M059J (cell line): ENCODE results near the gene PREB. TPM values are rescaled to one million over a fixed set of nuclear protein-coding genes. Genes with fewer than 3 reads are reported as not detected.

ENCODE experiments used
- DNase-seq: peaks from one replicate; pipeline ENCODE4 v3.0.0-alpha.2; 2012; ENCODE audit warnings: low read depth
- total RNA-seq: library from RNA; depleted of rRNA; stranded (reverse); fragments of >200 nt; shearing (Covaris generic); gene quantifications from 2 replicates; pipeline ENCODE4 v1.2.3, GENCODE V29; 2014; rRNA removed

The PREB gene
- total RNA-seq, 1 experiment from 2014 or later, result 64.9 TPM

GRCh38 chr2:27083410-27084296 lies 50.8 kb downstream of the PREB start:
- no peak for DNase-seq

DNA sequence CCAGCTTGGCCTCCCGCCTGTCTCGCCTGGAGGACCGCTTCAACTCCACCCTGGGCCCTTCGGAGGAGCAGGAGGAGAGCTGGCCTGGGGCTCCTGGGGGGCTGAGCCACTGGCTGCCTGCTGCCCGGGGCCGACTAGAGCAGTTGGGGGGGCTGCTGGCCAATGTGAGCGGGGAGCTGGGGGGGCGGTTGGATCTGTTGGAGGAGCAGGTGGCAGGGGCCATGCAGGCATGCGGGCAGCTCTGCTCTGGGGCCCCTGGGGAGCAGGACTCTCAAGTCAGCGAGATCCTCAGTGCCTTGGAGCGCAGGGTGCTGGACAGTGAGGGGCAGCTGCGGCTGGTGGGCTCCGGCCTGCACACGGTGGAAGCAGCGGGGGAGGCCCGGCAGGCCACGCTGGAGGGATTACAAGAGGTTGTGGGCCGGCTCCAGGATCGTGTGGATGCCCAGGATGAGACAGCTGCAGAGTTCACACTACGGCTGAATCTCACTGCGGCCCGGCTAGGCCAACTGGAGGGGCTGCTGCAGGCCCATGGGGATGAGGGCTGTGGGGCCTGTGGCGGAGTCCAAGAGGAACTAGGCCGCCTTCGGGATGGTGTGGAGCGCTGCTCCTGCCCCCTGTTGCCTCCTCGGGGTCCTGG lies 51.5 kb downstream of the PREB start:
- no peak for DNase-seq

DNA sequence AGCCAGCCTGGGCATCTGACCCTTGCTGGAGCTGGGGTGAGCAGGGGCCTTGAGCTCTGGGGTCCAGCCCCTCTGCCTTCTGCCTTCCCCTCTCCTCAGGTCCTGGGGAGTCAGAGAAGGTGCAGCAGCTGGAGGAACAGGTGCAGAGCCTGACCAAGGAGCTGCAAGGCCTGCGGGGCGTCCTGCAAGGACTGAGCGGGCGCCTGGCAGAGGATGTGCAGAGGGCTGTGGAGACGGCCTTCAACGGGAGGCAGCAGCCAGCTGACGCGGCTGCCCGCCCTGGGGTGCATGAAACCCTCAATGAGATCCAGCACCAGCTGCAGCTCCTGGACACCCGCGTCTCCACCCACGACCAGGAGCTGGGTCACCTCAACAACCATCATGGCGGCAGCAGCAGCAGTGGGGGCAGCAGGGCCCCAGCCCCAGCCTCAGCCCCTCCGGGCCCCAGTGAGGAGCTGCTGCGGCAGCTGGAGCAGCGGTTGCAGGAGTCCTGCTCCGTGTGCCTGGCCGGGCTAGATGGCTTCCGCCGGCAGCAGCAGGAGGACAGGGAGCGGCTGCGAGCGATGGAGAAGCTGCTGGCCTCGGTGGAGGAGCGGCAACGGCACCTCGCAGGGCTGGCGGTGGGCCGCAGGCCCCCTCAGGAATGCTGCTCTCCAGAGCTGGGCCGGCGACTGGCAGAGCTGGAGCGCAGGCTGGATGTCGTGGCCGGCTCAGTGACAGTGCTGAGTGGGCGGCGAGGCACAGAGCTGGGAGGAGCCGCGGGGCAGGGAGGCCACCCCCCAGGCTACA lies 52.3 kb downstream of the PREB start:
- DNase-seq, result no peak

Other genes with a start within 250 kb of the PREB start
- gene MAPRE3, start 164.0 kb downstream of the PREB start, total RNA-seq, result 0.57 and 7.1 TPM in 2 replicates
- 88.6 and 98.5 TPM in 2 replicates for gene TMEM214, start 101.7 kb downstream of the PREB start, total RNA-seq
- gene AGBL5, start 83.0 kb downstream of the PREB start, total RNA-seq, result 25.8 and 26.0 TPM in 2 replicates
- 247 and 491 TPM in 2 replicates for gene OST4, start 63.0 kb downstream of the PREB start, total RNA-seq
- gene EMILIN1, start 56.0 kb downstream of the PREB start, total RNA-seq, result 0.17 TPM in 1 of 2 replicates, not detected in the other
- gene KHK, start 47.9 kb downstream of the PREB start, total RNA-seq, result 0.34 and 0.37 TPM in 2 replicates
- gene CGREF1, start 15.5 kb downstream of the PREB start, total RNA-seq, result 0.17 and 0.84 TPM in 2 replicates
- 0.12 TPM in 1 of 2 replicates, not detected in the other for gene ABHD1, start 10.8 kb downstream of the PREB start, total RNA-seq
- not detected in 2 replicates for gene PRR30, start 4.8 kb upstream of the PREB start, total RNA-seq
- gene TCF23, start 14.4 kb upstream of the PREB start, total RNA-seq, result not detected in 2 replicates
- gene ATRAID, start 77.4 kb upstream of the PREB start, total RNA-seq, result 334 and 404 TPM in 2 replicates
- gene SLC5A6, start 77.6 kb upstream of the PREB start, total RNA-seq, result 16.3 and 23.3 TPM in 2 replicates
- 12.6 and 17.1 TPM in 2 replicates for gene CAD, start 82.7 kb upstream of the PREB start, total RNA-seq
- not detected in 2 replicates for gene SLC30A3, start 128.4 kb upstream of the PREB start, total RNA-seq
- gene DNAJC5G, start 140.8 kb upstream of the PREB start, total RNA-seq, result not detected in 2 replicates
- gene TRIM54, start 147.8 kb upstream of the PREB start, total RNA-seq, result 0.05 TPM in 1 of 2 replicates, not detected in the other
- 1.6 and 3.0 TPM in 2 replicates for gene UCN, start 173.8 kb upstream of the PREB start, total RNA-seq
- gene MPV17, start 188.5 kb upstream of the PREB start, total RNA-seq, result 92.5 and 95.2 TPM in 2 replicates
- gene GTF3C2, start 222.1 kb upstream of the PREB start, total RNA-seq, result 32.3 and 34.0 TPM in 2 replicates
- 24.3 and 31.1 TPM in 2 replicates for gene EIF2B4, start 235.7 kb upstream of the PREB start, total RNA-seq
- 70.4 and 88.3 TPM in 2 replicates for gene SNX17, start 236.0 kb upstream of the PREB start, total RNA-seq
- gene ZNF513, start 246.1 kb upstream of the PREB start, total RNA-seq, result 3.6 and 7.6 TPM in 2 replicates